HG02840 (cell line): ENCODE data around the gene TXNDC17.
"Not testable (repeated sequence)": the region's sequence is repeated elsewhere in the genome, so short reads cannot be mapped to it uniquely, and the experiment has no call there.

Experiments
- ATAC-seq: cut with Tn5 transposase; IDR thresholded peaks from one replicate; pipeline ENCODE4 v1.9.1; 2021; ENCODE audit warnings: mild to moderate bottlenecking, moderate library complexity, moderate number of reproducible peaks; ENCODE audit not compliant: unreplicated experiment, low FRiP score

TXNDC17 gene

DNA sequence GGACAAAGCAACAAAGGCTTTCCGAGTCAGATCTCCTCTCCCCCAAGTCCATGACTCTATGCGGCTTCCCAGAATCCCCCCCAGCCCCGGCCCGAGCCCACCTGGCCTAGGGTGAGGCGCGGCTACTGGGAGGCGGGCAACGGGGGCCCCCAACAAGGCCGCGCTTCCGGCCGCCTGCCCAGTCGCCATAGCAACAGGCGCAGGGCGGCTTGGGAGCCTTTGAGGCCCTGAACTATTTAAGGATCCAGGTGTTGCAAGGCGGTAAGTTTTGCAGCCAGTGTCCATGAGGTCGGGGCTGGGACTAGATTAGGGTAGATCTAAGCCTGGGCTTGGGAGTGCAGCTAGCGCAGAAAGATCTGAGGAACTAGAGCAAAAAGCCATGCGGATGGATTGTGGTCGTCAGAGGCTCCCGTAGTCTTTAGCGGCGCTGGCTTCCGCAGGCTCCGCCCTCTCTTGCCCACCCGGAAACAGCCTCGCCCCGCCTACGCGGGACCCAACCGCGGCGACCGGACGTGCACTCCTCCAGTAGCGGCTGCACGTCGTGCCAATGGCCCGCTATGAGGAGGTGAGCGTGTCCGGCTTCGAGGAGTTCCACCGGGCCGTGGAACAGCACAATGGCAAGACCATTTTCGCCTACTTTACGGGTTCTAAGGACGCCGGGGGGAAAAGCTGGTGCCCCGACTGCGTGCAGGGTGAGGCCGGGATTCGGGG, at the start of gene TXNDC17, which contains the start of gene KIAA0753:
TXNDC17 (plus strand) TSS at position 525 of the 711 bp plus-strand sequence; CDS start at position 548, 23 bp downstream.
KIAA0753 (minus strand) TSS at position 176 of the 711 bp plus-strand sequence. CDS start 5,608 bp downstream, outside the sequence.
- peak; percentile 93 for ATAC-seq

DNA sequence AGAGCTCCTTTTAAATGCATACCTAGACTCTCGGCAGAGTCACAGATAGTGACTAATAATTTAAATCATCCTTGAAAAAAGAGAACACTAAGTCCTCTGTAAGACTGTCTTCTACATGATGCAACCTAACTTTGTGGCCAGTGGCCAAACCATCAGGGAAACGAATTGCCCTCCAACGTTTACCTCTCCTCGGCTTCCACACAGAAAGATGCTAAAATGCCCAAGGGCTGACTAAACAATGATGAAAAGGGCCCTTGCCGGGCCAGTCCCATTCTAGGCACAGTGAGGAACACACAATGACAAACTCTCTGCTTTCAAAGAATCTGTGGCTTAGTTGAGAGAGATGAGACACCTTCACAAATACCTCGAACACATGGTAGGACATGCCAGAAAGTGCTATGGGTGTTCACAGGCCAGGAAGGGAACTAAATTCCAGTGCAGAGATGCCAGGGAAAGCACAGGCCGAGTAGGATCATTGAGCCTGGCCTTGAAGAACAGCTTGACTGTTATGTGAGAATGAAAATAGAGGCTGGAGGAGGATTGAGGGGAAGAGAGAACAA, 49.2 kb upstream of the TXNDC17 start:
- no peak for ATAC-seq

DNA sequence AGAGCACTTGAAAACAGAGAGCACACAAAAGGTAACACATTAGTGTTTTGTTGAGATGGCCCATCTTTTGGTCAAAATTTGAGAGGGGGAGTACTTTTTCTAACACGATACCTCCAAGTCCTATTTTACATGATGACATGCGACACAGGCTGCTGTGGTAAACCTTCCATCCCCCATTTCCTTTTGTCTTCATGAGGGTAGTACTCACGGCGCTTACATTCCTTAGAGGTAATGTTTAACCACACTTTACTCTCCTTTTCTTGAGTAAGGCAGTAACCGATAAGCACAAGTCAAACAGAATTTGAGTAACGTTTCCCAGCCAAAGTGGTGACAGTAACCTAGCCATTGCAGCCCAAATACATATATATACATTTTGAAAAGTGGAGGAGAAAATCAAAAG, 48.7 kb upstream of the TXNDC17 start:
- ATAC-seq: no peak

DNA sequence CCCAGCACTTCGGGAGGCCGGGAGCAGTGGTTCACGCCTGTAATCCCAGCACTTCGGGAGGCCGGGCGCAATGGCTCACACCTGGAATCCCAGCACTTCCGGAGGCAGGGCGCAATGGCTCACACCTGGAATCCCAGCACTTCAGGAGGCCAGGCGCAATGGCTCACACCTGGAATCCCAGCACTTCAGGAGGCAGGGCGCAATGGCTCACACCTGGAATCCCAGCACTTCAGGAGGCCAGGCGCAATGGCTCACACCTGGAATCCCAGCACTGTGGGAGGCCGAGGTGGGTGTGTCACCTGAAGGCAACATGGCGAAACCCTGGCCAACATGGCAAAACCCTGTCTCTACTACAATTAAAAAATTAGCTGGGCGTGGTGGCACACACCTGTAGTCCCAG, 47.5 kb upstream of the TXNDC17 start:
- ATAC-seq: not testable (repeated sequence)

DNA sequence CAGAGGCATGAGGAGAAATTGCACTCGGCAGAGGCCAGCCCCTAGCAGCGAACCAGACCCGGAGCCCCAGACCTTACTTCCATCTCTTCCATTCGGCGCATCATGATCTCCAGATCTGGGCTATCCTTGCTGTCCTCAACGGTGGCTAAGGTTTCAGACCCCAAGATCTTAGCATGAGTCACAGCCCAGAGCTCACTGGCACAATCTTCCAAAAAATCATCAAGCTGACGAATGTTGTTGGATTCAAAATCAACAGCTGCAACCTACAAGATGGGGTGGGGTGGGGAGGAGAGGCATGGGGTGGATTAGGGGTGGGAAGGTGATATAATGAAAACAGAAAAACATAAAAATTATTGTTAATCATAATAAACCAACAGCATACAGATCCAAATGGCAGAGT, 44.8 kb upstream of the TXNDC17 start:
- no peak for ATAC-seq

DNA sequence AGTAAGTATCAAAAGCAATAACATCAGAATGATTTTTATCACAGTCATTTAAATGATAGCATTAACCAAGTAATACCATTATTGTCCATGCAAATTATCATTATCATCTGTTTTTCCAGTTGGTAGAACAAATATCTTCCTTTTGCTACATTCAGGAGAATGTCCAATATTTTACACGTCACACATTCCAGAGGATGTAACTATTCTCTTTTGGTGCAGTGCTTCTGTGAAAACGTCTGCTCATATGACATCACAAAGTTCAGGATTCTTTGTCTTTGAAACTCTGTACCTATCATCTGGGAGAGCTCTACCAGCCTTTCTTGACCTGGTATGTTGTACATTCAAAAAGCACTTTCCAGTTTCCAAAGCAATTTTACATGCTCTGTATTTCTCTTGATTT, 44.3 kb upstream of the TXNDC17 start:
- no peak for ATAC-seq

DNA sequence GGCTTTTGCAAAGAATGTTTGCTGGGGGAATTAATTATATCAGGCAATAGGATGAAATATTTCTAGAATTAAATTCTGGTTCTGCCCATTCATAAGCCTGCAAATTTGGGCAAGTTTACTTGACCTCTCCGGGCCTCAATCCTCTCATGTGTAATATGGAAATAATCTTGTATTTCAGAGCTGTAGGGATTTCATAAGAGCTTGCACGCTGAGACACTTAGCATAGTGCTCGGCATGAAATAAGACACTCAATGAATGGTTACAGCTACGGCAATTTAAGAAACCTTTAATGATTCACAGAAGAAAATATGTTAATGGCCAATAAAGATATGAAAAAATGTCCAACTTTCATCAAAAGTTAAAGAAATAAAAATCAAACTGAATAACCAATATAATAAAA, 43.9 kb upstream of the TXNDC17 start:
- no peak for ATAC-seq

DNA sequence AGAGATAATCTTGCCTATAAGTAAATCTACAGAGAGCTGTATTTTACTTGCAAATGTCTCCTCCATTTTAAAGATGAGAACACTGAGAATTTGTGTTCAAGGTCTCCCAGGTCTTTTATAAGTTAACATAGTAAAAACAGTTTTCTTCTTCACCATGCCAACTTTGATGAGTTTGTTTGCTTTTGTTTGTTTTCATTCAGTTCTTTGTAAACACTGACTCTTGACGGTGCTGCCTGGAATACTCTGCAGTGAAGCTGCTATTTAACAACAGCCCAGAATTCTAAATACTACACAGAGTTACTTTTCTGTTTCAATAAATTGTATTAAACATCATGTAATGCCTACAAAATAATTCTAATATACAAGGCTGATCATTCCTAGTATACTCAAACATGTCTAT, 43.1 kb upstream of the TXNDC17 start:
- ATAC-seq: no peak

DNA sequence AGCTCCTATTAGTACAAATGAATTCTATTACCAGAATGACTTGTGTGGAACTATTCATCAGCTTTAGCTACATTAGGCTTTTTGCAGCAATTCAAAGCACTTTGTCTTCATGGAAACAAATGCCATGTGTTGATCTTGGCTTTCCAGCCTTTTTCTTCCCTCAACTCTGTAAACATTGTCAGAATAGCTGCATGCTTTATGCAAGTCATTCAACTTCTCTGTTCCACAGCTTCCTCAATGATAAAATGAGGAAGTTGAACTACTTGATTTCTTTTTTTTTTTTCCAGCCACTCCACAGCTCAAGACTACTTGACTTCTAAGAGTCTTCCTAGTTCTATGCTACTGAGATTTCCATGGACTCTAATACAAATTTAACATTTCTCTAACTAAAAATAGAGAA, 41.5 kb upstream of the TXNDC17 start:
- no peak for ATAC-seq

DNA sequence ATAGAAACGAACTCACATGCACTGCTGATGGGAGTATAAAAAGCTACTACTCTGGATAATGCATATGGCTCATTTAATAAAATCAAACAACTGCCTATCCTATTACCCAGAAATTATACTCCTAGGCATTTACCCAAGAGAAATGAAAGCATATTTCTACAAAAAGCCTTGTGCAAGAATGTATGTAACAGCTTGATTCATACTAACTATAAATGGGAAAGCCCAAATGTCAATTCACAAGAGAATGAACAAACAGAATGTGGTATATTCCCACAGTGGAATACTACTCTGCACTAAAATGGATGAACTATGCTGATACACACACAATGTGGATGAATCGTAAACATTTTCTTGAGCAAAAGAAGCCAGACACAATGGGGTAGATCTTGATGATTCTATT, 38.7 kb upstream of the TXNDC17 start:
- ATAC-seq: no peak

DNA sequence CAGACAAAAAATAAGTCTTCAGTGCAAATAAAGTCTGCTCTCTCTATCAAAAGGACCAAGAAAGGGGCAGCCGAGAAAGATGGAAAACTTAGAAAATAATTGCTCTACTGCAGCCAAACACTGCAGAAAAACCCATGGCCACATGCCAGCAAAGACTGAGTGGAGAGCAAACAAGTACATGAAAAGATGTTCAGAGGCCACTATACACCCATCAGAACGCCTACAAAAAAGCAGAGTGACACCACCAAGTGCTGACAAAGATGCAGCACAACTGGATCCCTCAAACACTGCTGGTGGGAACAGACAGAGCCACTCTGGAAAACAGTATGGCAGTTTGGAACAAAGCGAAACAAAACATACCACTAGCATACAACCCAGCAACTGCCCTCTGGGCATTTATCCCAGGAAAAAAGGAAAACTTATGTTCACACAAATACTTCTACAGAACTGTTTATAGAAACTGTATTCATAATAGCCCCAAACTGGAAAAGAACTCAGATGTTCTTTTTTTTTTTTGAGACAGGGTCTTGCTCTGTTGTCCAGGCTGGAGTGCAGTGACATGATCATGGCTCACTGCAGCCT, 37.0 kb upstream of the TXNDC17 start:
- ATAC-seq: no peak

DNA sequence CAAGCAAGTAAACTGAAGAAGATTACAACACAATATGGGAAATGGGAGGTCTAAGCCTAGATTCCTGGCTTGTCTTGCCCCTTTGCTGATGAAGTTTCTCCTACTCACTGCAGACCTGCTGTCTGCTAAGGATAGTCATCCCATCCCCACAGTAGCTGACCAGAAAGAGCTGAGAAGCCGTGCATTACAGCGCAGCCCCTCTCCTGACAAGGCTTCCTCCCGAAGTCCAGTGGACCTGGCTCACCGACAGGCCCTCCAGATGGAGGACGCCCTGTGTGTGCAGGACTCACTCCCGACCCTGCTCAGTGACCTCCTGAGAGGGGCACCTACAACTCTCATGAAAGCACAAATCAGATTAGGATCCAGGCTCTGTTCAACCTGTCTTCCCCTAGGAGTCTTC, 35.7 kb upstream of the TXNDC17 start:
- ATAC-seq: no peak

DNA sequence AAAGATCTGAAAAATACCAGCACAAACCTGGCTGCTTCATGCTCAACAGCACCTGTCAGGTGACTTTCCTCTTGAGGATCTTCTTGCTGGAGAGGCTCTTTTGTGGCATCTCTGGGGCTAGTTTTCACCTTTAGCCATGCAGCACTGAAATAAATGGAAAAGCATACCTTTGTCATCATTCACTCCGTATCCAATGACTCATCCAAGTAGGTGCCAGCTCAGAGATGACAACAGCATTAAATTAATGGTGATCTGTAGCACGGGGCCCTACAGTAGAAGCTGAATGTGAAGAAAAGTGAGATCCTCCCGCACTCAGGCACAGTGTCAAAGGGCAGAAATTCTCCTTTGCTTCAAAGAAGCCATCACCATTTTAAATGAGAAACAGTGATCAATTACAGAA, 32.5 kb upstream of the TXNDC17 start:
- ATAC-seq: no peak

DNA sequence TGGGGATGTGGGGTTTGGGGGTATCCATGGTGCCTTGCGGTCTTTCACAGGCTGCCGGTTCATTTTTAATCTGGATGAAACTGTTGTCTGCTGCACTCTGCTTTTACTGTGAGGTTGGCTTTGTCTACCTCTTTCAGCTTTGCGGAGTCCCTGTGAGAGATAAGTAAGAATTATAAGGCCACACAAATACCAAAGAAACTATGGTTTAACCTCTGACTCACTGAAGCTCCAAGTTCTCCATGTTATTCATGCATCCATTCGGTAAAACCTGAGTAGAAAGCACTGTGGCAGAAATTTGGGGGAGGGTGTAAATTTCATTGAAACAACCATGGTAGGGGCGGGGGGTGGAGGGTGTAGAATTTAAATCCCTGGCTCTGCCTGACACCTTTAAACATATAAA, 30.8 kb upstream of the TXNDC17 start:
- no peak for ATAC-seq

DNA sequence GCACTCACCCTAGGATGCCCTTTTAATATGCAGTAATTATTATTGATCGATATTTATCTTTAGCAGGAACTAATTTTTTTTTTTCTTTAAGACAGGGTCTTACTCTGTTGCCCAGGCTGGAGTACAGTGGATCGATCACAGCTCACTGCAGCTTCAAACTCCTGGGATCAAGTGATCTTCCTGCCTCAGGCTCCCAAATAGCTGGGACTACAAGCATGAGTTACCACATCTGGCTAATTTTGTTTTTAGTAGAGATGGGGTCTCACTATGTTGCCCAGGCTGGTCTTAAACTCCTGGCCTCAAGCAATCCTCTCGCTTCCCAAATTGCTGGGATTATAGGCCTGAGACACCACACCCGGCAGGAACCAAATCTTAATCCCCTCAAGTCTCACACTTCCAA, 29.6 kb upstream of the TXNDC17 start:
- no peak for ATAC-seq

DNA sequence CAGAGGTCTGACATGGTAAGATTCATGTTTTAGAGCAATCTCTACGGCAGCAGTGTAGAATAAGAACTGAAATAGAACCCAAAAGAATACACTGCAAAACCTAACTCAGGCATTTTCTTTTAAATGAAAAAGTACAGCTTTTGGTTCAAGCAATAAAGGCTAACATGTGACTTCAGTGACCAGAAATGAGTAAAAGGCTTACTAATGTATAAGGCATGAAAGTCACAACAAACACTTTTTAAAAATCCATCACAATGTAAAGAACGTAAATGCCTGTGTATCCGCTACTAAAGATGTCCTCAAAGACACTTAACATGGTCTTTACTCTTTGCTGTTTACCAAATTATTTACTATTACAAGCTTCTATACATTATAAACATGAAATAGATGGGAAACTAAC, 16.9 kb upstream of the TXNDC17 start:
- ATAC-seq: no peak

DNA sequence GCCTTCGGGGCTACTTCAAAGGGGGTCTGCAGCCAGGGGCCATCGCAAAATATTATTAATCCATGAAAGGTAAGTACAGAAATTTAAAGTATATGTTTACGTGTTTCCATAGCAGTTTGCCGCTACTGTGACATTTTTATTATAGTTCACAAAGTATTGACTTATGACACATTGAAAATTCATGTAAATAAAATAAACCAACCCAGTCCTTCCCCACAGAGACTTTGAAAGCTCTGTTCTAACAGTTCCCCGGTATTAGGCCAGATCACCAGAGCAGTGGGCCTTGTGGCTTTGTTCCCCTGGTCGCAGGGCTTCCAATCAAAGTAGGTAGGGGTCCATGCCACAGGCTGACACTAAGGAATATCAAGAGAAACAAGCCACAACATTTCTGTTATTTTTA, 14.2 kb upstream of the TXNDC17 start:
- no peak for ATAC-seq

DNA sequence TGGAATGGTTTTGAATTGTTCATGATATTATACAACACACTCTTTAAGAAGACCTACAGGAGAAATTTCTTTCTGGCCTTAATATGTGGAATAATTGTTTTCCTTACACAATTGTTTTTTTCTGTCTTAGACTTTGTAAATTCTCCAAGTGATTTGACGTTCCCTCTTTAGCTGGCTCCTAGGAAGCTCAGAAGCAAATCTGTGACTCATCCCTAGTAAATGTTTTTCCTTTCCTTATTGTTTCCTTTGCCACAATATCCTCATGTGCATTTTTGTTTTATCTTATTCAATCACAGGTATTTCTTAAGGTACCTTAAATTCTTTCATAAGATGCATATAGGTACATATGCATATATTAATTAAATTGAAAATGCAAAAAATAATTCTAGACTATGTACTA, 13.8 kb upstream of the TXNDC17 start:
- no peak for ATAC-seq

DNA sequence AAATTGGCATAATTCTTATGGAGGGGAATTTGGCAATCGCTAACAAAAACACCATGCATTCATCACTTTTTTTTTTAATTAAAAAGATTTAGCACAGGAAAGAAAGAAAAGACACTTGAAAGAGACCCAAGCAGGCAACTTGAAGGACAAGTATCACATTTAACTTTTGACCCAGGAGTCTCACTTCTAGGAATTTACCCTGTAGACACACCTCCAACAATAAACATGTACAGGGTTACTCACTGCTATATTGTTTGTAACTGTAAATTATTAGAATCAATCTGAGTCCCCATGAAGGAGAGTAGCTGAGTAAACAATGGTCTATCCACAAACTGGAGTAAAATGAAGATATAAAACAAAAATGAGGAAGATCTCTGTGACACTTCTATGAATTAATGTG, 10.5 kb upstream of the TXNDC17 start:
- no peak for ATAC-seq

DNA sequence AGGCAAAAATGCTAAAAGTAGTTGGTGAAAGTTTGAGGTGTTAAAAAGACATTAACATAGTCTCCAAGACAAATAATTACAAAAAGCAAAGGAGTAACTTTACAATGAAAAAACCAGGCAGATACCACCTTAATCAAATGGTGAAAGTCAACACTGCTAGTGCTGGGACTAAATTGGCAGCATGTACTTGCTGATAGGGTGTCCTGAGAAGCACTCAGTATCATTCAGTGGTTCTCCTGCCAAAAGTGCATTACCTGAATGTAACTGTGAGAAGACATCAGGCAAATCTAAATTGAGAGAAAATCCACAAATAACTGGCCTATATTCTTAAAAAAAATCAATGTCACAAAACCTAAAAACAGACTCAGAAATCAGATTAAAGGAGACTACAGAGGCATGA, 8.3 kb upstream of the TXNDC17 start:
- no peak for ATAC-seq

DNA sequence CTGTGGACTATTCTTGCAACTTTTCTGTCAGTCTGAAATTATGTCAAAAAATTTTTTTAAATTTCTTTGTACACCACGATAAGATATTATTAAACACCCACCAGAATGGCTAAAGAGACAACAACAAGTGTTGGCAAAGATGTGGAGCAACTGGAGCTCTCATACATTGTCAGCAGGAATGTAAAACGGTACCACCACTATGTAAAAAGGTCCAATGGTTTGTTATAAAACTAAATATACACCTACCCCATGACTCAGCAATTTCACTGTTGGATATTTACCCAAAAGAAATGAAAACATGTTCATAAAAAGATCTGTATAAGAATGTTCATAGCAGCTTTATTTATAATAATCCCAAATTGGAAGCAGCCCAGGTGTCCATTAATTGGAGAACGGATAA, 7.6 kb upstream of the TXNDC17 start:
- no peak for ATAC-seq

DNA sequence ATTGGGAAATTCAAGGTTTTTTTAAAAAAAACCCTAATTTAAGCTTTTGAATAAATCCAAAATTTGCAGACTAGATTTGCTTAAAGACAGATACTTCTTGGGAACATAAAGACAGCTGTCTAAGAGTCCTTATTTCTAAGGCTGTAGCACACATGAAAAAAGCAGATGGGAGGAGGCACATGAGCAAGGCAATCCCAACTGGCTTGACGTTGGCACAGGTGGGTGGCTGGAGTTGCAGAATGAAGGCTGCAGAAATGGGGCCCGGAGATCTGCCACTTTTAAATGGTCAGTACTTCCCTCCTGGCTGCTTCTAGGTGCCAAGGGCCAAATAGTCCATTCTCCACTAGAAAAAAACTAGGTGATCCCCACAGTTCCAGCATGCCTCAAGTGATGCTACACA, 4.8 kb upstream of the TXNDC17 start:
- ATAC-seq: no peak
